ENCODE data around the gene SMIM23.

DNA sequence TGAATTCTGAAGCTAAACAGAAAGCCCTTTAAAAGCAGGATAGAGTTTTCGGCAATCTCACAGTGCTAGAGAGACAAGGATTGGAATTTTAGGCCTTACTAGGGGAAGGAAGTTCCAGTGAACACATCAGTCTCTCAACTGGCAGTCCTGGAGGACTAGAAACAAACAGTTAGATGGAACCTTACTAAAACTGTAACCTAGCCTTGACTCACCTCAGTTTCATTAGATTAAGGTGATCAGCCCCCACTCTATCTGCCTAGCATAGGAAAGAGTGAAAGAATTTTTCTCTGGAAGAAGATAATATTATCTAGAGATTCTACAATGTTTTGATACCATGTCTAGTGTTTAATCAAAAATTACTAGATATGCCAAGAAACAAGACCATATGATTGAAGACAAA lies 25.8 kb upstream of the SMIM23 start:
- TF ChIP-seq, protein P1, sequence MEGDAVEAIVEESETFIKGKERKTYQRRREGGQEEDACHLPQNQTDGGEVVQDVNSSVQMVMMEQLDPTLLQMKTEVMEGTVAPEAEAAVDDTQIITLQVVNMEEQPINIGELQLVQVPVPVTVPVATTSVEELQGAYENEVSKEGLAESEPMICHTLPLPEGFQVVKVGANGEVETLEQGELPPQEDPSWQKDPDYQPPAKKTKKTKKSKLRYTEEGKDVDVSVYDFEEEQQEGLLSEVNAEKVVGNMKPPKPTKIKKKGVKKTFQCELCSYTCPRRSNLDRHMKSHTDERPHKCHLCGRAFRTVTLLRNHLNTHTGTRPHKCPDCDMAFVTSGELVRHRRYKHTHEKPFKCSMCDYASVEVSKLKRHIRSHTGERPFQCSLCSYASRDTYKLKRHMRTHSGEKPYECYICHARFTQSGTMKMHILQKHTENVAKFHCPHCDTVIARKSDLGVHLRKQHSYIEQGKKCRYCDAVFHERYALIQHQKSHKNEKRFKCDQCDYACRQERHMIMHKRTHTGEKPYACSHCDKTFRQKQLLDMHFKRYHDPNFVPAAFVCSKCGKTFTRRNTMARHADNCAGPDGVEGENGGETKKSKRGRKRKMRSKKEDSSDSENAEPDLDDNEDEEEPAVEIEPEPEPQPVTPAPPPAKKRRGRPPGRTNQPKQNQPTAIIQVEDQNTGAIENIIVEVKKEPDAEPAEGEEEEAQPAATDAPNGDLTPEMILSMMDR (IDR thresholded peaks at IDR 0.05) = no peak
- no peak for TF ChIP-seq POLR2A (IDR thresholded peaks at IDR 0.05)
